EL (cell line): ENCODE results near the gene SH2D3A.

Experiments used
- DNase-seq: peaks from one replicate; pipeline ENCODE4 v3.0.0-alpha.2; 2016

The SH2D3A gene

DNA sequence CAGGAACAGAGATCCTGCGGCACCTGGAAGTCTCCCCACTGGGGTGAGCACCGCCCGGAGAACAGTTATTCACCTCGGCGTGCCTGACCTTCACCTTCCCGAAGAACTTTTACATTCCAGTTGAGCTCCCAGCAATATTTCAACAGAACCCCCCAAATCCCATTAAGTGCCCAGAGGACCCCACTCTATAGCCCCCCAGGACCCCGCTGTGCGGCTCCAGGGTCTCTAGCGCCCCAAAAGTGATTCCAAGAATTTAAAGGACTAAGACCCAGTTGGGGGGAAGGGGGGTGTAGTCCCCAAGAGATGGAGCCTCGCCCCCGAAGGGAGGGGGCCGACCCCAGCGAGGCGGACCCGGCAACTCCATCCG, 30.3 kb downstream of the SH2D3A start:
- no peak for DNase-seq

DNA sequence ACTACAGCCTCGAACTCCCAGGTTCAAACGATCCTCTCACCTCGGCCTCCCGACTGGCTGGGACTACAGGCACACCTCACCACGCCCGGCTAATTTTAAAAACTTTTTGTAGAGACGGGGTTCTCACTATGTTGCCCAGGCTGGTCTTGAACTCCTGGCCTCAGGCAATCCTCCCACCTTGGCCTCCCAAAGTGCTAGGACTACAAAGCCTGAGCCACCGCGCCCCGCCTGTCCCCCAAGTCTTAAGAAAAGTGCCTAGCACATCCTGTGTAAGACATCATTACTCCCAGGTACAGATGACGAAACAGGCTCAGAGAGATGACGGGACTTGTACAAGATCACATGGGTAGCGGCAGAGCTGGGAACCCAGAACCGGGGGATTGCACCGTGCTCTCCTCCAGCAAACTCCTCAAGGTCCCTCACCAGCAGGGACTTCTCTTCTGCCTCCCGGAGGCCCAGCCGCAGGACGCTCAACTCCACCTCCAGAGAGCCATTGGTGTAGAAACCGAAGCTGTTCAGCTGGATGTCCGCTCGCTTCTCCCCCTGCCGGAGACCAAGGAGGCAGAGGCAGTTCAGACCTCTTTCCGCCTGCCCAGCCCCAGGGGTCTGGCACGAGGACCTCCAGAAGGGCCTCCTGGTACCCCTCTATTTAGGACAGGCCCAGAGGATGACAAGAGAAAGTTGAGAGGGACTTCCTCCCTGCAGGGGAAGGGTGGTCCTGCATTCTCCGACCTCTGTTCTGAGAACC, 30.9 kb downstream of the SH2D3A start:
- DNase-seq: peak; percentile 89

DNA sequence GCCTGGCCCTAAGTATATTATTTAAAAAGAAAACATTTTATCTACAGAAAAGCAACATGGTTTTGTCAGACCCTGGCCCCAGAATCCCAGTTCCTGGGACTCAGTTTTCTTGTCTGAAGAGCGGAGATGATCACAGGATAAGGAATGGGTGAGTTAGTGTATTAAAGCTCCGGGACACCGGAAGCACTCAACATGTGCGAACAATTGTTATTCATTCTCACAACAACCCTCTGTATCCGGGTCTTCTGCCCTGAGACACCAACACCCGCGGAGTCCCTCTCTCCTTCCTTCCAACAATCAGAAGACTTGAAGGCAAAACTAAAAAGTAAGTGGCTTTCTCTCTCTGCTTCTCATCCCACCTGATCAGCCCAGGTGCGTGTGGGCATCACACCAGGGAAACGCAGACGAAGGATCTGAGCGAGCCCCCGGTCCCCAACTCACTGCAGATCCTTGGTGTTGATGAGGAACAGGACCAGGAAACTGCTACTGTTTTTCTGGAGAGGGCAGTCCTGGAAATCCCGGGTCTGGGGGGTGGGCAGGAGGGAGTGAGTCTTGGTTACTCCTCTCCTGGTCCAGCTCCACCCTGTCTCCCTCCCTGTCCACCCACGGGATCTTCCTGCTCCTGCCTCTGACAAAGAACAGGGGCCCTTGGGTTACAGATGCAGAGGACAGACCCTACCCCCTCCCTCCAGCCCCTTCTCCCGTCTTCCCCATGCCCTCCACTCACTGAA, 31.9 kb downstream of the SH2D3A start:
- no peak for DNase-seq

DNA sequence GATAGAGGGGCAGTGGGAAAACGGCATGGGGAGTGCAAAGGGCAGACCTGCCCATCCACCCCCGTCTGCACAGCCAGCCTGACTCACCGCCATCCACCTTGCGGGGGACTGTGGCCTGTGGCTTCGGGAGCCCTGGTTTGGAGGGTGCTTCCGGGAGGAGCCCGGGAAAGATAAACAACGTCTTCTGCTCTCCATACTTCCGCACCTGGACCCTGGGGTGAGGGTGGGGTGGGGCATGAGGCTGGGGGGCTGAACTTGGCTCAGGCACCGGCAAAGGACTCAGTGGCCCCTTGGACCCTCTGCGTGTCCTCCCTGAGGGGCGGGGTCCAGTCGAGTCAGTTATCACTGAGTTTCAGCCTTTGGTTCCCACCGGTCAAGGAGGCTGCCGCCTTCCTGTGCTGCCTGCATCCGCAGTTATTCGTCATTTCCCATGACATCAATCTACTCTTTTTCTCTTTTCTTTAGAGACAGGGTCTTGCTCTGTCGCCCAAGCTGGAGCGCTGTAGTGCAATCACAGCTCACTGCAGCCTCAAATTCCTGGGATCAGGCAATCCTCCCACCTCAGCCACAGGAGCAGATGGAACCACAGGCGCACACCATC, 33.0 kb downstream of the SH2D3A start:
- DNase-seq: no peak

DNA sequence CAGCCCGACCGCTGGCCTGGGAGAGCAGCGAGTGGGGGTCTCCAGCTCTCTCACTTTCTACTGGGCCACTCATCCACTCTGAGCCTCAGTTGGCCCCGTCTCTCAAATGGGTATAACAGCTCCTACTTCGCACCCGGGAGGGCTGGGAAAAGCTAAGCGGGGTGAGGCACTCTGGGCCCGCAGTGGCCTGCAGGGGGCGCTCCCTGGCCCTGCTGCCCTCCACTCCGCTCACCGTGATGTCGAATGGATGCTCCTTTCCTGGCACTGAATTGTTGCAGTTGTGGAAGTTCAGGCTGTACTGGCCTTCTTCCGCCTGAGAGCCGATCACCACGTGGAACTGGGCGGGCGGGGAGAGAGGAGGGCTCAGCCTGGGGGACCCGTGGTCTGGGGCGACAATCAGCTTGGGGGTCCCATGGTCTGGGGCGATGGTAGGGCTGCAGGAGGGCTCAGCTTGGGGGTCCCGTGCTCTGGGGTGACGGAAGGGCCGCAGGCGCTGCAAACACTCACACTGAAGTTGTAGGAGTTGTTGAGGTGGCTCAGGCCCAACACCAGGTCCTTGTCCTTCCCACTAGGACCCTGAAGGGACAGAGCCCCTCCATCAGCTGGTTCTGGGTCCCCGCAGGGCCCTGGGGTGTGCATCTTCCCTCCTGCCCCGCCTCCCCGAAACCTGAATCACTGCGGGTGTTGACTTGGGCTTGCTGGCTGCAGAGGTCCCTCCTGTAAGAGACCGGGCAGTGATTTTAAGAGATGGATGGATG, 33.7 kb downstream of the SH2D3A start:
- DNase-seq: no peak

DNA sequence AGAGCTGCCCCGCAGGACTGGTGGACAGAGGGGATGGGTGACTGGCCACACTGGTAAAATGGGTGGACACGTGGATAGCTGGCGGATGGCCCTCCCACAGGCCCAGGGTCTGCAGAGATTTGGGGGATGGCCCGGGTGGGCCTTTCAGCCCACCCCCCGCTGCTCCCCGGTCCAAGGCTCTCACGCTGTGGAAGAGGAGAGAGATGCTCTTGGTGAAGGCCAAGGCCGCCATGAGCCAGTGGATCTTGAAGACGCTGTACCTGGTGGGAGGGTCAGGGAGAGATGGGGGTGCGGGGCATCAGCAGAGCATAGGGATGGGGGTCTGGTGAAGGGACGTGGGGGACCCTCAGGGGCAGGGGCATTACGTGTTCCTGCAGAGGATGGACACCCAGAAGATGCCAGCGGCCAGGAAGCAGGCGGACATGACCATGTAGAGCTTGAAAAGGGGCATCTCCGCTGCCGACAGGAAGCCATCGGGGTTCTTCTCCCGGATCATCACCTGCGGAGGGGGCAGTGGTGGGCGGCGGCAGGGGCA, 34.4 kb downstream of the SH2D3A start:
- no peak for DNase-seq

DNA sequence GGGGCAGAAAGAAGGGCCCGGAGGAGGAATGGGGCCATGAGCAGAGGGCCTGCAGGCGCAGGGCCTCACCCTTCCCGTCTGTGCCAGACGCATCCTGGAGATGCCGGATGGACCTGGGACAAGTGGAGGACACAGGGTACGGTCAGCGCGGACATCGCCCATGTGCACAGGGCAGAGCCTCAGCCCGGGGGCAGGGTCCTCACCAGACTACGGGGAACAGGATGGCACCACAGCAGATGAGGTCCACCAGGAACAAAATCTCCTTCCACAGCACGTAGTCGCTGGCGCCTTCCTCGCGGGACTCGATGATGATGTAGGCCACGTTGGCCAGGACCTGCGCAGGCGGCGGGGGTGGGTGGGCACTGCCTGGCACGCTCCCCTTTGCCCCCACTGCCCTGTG, 35.4 kb downstream of the SH2D3A start:
- no peak for DNase-seq

DNA sequence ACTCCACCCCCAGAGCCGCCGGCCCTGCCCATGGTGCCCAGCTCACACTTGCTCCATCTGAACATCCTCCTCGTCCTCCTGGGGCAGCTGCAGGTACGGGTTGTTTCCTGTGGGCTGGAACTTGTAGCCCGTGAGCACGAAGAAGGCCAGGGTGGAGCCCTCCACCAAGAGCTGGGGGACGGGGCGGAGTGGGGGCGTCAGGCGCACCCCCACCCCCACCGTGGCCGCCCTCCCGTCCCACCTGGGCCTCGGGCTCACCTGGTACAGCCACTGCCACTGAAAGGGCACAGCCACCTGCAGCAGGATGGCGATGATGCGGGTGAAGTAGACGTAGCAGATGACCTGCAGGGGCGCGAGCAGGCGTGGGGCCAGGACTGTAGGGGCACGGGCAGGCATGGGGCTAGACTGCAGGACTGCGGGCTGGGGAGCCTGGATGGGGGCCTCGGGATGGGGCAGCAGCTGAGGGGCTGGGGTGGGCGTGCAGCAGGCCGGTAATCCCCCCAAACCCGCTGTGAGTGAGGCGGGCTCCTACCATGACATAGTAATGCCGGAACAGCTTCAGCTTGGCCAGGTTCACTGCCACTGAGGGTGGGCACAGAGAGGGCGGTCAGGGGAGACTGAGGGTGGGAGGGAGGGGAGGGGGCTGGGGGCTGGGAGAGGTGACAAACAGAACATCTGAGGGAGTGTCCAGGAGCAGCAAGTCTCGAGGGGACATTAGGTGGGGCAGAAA, 36.1 kb downstream of the SH2D3A start:
- no peak for DNase-seq

DNA sequence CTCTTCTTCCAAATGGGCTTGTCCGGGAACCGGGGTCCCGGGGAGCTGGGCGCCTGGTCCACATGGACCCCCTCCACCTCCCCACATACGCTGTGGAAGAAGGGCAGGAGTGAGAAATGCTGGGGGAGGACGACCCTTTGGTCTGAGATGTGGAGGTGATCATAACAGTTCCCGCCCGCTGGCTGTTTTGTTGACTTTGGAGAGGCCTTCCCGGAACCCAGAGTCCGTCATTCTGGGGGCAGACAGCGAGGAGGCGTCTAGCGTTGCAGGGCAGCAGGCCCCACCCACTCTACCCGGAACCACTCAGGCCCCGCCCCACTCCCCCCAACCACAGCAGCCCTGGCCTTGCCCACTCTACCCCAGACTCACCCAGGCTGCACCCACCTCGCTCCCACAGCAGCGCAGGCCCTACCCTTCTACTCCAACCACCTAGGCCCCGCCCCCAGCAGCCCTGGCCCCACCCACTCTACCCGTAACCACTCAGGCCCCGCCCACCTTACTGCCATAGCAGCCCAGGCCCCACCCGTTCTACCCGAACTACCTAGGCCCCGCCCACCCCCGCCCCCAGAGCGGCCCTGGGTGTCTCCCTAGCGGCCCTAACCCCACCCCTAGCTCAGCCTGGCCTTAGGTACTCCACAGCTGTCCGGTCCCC, 37.0 kb downstream of the SH2D3A start:
- no peak for DNase-seq

DNA sequence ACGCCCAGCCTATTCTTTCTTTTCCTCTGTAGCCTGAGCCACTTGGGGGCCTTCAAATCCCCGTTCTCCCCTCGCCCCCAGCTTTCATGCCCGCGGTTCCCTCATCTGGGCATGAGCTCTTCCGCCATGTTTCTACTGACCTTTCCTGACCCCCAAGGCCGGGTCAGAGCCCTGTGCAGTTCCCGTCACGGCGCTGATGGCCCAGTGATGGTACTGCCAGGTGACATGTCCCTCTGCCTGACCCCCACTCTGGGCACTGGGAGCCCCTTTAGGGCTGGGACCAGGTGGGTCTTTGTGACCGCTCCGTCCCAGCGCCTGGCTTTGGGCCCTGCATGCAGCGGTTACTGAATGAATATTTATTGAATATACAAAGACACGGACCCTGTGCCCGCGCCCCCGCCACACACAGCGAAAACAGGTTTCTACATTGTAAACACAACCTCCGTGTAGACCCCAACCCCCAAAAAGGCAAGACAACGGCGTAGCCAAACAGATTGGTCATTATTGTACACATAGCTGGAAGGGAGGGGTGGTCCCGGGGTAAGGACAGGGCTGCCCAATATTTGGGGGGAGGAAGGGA, 37.6 kb downstream of the SH2D3A start:
- DNase-seq: no peak

DNA sequence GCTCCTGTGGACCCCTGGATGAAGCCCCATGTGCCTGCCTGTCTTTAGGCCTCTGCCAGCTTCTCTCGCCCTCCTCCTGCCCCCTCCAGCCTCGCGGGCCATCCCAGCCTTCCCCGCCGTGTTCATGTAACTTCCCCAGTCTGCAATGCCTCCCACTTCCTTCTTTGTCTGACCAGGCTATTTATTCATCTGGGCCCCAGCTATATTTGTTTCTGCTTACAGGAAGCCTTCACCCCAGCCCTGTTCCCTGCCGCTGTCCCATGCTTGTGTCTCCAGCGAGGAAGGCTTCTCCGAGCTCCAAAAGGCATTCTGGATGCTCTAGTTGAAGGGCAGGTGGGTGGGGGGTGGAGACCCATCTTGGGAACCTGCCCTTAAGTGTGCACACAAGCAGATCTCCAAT, 38.9 kb downstream of the SH2D3A start:
- DNase-seq: no peak

DNA sequence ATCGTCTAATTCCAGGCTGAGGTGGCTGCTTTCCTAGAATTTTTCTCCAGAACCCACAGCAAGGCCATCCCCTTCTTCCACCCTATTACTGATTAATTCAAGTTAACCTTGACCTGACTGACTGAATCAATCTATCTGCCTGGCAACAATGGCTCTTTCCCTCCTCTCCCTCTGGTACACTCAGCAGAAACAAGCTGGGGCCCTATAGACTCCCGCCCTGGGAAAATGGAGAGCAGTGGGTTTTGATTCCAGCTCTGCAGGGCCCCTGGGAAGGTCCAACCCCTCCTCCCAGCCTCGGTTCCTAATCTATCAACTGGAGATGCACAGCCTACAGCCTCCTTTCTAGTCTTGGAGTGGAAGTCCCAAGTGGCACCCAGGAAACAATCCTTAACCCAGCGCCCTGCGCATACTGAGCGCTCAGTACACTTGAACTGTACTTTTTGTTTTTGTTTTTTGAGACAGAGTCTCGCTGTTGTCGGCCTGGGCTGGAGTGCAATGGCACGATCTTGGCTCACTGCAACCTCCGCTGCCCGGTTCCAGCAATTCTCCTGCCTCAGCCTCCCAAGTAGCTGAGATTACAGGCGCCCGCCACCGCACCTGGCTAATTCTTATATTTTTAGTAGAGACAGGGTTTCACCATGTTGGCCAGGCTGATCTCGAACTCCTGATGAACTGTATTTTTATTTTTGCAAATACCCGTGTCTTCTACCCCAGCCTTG, 41.6 kb downstream of the SH2D3A start:
- DNase-seq: no peak

DNA sequence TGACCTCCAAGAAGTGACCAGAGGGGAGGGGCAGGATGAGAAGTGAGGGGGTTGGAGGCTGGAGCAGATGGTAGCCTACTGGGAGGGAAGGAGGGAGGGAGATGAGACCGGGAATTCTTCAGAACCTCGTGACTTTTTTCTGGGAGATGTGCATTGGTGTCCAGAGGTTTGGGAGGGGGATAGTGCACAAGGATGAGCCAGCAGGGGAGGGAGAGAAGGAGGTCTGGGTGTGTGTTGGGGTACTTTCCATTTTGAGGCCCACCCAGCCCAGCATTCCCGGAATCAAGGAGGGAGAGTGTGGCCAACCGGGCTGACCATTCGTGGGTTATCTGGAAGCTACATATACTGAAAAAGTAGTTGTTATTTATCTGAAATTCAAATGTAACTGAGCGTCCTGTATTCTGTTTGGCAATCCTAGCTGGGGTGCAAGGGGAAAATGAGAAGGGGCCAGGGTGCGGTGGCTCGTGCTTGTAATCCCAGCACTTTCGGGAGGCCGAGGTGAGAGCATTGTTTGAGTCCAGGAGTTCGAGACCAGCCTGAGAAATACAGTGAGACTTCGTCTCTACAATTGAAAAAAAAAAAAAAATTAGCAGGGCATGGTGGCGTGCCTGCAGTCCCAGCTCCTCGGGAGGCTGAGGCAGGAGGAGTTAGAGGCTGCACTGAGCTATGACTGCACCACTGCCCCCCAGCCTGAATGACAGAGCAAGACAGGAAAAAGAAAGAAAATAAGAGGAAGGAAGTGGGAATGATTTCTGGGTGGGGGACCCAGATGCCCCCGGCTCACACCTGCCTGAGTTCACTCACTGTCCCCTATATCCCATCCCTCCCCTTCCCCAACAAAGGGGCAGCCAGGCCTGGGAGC, 42.4 kb downstream of the SH2D3A start:
- no peak for DNase-seq

DNA sequence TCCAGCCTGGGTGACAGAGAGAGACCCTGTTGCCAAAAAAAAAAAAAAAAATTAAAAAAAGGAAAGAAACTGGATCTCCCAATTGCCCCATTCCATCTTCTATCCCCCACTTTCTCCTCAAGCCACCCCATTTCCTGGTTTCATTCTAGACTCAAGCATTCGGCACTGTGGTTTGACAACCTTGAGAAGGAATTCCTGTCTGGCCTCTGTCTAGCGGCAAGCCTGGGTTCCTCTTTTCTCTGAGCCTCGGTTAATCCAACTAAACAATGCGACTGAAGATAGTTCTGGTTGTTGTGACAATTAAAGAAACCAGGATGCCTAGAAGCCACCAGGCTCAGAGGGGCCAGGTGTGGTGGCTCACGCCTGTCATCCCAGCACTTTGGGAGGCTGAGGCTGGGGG, 43.5 kb downstream of the SH2D3A start:
- DNase-seq: no peak

DNA sequence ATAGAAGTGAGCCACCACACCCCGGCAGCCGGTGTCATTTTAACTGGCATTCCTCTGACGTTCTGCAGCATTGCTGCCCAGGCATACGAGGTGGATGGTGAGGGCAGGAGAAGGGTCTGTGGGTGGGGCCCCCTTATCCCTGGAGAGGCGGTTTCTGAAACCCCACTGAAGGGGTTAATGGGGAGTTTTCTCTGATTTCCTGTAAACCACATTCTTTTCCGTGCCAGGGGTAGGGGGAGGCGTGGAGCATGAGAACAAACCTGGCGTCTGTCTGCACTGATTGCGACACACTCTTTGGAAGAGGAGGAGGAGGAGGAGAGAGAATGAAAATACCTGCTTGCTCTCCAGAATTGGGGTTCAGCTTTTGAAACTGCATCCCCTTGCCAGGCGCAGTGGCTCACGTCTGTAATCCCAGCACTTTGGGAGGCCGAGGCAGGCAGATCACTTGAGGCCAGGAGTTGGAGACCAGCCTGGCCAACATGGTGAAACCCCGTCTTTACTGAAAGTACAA, 44.1 kb downstream of the SH2D3A start:
- no peak for DNase-seq

DNA sequence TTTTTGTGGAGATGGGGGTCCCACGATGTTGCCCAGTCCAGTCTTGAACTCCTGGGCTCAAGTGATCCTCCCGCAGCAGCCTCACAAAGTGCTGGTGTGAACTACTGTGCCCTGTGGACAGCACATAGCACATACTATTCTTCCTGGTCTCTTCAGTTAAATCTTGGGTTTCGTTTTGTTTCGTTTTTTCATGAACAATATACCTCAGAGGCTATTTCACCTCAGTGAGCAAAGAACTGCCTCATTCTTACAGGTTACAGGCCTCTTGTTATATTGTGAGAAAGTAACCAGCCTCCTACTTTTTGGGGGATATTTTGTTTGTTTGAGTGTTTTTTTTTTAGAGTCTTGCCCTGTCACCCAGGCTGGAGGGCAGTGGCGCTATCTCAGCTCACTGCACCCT, 45.5 kb downstream of the SH2D3A start:
- DNase-seq: no peak

DNA sequence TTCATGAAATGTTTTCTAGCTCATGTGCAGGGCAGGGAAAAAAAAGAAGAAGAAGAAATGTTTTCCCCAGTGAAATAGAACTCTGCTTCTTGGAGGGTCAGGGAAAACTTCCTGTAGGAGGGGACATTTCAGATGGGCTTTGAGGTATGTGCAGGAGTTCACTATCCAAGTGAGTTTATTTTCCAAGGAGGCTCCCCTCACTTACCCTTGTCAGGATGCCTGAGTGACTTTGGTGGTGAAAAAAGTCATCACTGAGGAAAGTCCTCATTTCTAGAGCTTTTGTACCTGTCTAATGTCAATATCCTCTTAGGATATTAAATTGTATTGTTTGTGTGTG, 46.1 kb downstream of the SH2D3A start:
- DNase-seq: no peak

DNA sequence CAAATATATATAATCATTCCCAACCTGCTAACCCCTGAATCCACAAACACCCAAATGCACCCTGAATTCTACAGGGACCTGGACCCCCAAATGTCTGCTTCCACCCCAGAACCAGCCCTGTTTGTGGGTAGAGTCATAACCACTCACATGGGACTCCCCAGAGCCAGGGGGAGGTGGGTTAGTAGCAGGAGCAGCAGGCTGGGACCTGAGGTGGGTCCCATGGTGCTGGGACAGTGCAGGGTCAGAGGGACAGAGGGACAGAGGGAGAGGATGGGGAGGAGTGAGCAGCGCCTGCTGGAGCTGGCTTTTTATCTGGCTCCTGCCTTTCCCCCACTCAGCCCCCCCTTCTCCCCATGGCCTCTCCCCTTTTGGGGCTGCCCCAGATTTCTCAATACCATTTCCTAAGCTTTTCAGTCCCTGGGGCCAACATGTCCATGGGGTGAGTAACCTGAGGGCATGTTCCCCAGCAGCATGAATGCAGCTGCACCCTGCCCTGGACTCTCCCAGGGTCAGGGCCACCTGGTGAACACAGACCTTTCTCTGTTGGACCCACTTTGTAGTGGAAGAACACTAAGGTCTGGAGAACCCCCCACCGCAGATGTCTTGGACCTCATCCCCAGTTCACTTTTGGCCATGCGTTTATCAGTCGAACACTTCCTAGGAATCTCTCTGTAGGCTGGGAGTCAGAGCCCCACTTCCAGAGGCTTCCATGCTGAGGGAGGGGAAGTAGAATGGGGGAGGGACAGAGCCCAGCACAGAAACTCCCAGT, 46.7 kb downstream of the SH2D3A start, which contains the start of gene C3:
Gene C3, minus strand, starts transcription at position 282 of the 769 bp plus-strand sequence. Its CDS starts 61 bp downstream, at position 221.
- DNase-seq: peak; percentile 74

DNA sequence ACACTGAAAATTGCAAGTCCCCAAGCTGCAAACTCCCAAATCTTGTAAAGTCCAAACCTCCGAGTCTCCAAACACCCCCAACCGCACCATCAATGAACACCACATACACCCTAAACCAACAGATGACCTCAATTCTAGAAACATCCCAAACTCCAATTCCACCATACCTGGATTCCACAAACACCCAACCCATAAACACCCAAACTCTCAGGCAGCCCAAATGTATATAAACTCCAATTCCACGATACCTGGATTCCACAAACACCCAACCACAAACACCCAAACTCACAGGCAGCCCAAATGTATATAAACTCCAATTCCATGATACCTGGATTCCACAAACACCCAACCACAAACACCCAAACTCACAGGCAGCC, 47.3 kb downstream of the SH2D3A start:
- DNase-seq: no peak
